BJ (cell line): ENCODE data around the gene ZNF791. TPM values are rescaled to one million over a fixed set of nuclear protein-coding genes. Genes with fewer than 3 reads are reported as not detected.
"Not testable (repeated sequence)": the region's sequence is repeated elsewhere in the genome, so short reads cannot be mapped to it uniquely, and the experiment has no call there.

ENCODE experiments used
- CTCF ChIA-PET: fragments of 350-600 bp; formaldehyde crosslinking; extraction: SDS; loops from one replicate; lab custom pipeline; 2021; ENCODE audit warnings: antibody characterized with exemption, inconsistent platforms; lab: Yijun Ruan, JAX
- POLR2A ChIA-PET: fragments of 300-600 bp; sonication (Branson Sonifier 250); formaldehyde crosslinking; extraction: SDS; loops from one replicate; lab custom pipeline; 2021; ENCODE audit warnings: antibody characterized with exemption; lab: Charles Lee
- DNase-seq: peaks from one replicate; pipeline ENCODE4 v3.0.0-alpha.2; 2011; ENCODE audit warnings: low read depth
- H3K27me3 ChIP-seq: 2 replicates; pipeline ENCODE4 v1.6.0; 2011; ENCODE audit warnings: low read length; ENCODE audit not compliant: control insufficient read depth, insufficient read depth
- H3K36me3 ChIP-seq: 2 replicates; pipeline ENCODE4 v1.5.1; 2011; ENCODE audit warnings: low read length; ENCODE audit not compliant: control insufficient read depth, insufficient read depth
- H3K4me3 ChIP-seq: 2 replicates; pipeline ENCODE4 v1.5.1; 2011; ENCODE audit warnings: low read depth, mild to moderate bottlenecking, control low read depth, low read length
- polyA plus RNA-seq: library from polyadenylated mRNA; depleted of rRNA; stranded (reverse); fragments of >200 nt; gene quantifications from 2 replicates; pipeline ENCODE4 v1.2.3, GENCODE V29; 2011
- TF ChIP-seq, protein P1 (sequence below): IDR thresholded peaks from 2 replicates; pipeline ENCODE4 v1.5.1; 2011; ENCODE audit warnings: low read depth, mild to moderate bottlenecking, control low read depth, inconsistent platforms, low read length, moderate library complexity; ENCODE audit not compliant: insufficient read depth

ZNF791 gene
- polyA plus RNA-seq, 1 experiment, result 7.7 TPM

DNA sequence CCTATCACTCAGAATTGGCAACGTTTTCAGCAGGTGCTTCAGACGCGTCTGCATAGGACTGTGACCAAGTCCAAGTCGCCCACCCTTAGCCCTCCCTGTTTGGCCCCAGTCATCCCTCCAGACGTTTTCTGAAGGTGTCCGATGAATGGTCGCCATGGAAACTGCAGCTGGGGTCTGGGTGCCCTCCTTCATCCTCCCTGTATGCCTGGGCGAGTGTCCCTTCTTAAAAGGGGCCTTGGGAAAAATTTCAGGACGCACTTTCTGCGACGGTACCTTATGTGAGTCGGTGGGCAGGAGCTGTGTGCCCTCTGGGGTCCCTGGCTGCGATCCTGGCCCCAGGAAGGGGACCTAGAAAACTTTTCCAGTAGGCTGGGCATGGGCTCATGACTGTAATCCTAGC is 30.7 kb downstream of the ZNF791 start:
- POLR2A ChIA-PET, result no interaction called here

GRCh38 chr19:12642506-12642905 is 31.8 kb downstream of the ZNF791 start:
- Histone ChIP-seq H3K4me3 (no peak overlapping the region), H3K27me3 (no peaks in the 10 kb centered on the region), H3K36me3 (no peaks in the 10 kb centered on the region)
- no peak for DNase-seq
- POLR2A ChIA-PET, result no interaction called here
- TF ChIP-seq, protein P1, sequence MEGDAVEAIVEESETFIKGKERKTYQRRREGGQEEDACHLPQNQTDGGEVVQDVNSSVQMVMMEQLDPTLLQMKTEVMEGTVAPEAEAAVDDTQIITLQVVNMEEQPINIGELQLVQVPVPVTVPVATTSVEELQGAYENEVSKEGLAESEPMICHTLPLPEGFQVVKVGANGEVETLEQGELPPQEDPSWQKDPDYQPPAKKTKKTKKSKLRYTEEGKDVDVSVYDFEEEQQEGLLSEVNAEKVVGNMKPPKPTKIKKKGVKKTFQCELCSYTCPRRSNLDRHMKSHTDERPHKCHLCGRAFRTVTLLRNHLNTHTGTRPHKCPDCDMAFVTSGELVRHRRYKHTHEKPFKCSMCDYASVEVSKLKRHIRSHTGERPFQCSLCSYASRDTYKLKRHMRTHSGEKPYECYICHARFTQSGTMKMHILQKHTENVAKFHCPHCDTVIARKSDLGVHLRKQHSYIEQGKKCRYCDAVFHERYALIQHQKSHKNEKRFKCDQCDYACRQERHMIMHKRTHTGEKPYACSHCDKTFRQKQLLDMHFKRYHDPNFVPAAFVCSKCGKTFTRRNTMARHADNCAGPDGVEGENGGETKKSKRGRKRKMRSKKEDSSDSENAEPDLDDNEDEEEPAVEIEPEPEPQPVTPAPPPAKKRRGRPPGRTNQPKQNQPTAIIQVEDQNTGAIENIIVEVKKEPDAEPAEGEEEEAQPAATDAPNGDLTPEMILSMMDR, result no peak
- CTCF ChIA-PET, result no interaction called here

More for the DNA sequence above, 30.7 kb downstream of the ZNF791 start:
- Histone ChIP-seq H3K36me3 (no peaks in the 10 kb centered on the region), H3K4me3 (no peak overlapping the region), H3K27me3 (no peaks in the 10 kb centered on the region)
- no peak for DNase-seq
- CTCF ChIA-PET, result no interaction called here
- TF ChIP-seq, protein P1, result no peak

- CTCF ChIA-PET, POLR2A ChIA-PET: not testable (repeated sequence)
Measured at GRCh38 chr19:12643716-12644115, 33.0 kb downstream of the ZNF791 start.

DNA sequence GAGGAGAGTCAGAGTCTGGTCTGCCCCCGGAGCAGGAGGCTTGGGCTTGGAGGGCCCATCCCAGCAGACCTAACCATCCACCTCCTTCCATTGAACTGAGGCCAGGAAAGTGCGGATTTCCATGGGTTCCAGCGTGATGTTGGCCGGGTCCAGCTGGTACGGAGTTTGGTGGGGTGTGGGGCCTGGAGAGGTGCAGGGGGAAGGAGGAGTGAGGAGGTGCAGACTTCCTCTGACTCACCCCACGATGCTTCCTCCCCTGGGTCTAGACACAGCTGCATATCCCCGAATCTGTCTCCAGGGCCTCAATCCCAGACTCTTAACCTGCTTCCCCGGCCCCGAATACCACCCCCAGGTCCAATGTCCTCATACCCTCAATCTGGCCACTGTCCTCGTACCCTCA is 35.8 kb downstream of the ZNF791 start:
- Histone ChIP-seq H3K4me3 (no peak overlapping the region), H3K36me3 (no peaks in the 10 kb centered on the region; the same call in 1 of the 2 replicates), H3K27me3 (no peaks in the 10 kb centered on the region)
- TF ChIP-seq, protein P1, result no peak
- no peak for DNase-seq
- POLR2A ChIA-PET, result no interaction called here
- CTCF ChIA-PET, result no interaction called here

More at GRCh38 chr19:12643716-12644115, 33.0 kb downstream of the ZNF791 start:
- not testable (repeated sequence) for H3K36me3 ChIP-seq, DNase-seq, H3K4me3 ChIP-seq, H3K27me3 ChIP-seq

DNA sequence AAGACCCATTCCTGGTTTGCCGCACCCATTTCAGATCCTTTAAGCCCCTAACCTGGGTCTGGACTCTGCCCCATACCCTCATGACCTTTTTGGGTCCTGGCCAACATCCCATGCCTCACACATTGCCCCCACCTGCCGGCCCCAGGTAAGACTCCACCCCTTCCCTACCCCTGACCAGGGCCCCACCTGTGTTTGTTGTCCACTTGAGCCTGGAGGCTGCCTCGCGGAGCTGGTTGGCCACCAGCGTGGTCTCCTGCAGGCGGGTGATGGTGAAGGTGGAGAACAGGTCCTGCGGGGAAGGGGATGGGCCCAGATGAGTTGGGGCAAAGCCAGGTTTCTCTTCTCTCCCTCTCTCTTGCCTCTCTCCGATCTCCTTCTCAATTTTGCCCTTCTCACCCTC is 36.3 kb downstream of the ZNF791 start:
- DNase-seq, result no peak
- ChIA-PET CTCF (no interaction called here), POLR2A (no interaction called here)
- H3K27me3 ChIP-seq, result no peaks in the 10 kb centered on the region
- no peaks in the 10 kb centered on the region; the same call in 1 of the 2 replicates for H3K36me3 ChIP-seq
- TF ChIP-seq, protein P1, result no peak
- no peak overlapping the region for H3K4me3 ChIP-seq

GRCh38 chr19:12647490-12648071 is 36.9 kb downstream of the ZNF791 start:
- peak overlapping the region; percentile 25 for H3K4me3 ChIP-seq

More at GRCh38 chr19:12647490-12648071, 36.9 kb downstream of the ZNF791 start:
- Histone ChIP-seq H3K36me3 (no peaks in the 10 kb centered on the region; the same call in 1 of the 2 replicates), H3K27me3 (no peaks in the 10 kb centered on the region)
- CTCF ChIA-PET, result no interaction called here
- TF ChIP-seq, protein P1, result no peak
- DNase-seq, result no peak
- POLR2A ChIA-PET, result no interaction called here
